Endothelial cell of umbilical vein (primary cell): ENCODE measurements around the gene SAE1. TPM values are rescaled to one million over a fixed set of nuclear protein-coding genes. Genes with fewer than 3 reads are reported as not detected.

Experiments used
- BruUV-seq: library from RNA; stranded (reverse); fragments of 400-500 nt; replicated peaks from 2 replicates; lab custom pipeline; 2021; lab: Mats Ljungman, UMichigan
- CTCF ChIA-PET: fragments of 300-600, 350-600 bp; sonication (Branson Sonifier 250); formaldehyde crosslinking; loops from one replicate; lab custom pipeline; 2021; ENCODE audit warnings: antibody characterized with exemption, inconsistent platforms; lab: Charles Lee
- POLR2A ChIA-PET: fragments of 300-600, 350-600 bp; sonication (Branson Sonifier 250); formaldehyde crosslinking; loops from one replicate; lab custom pipeline; 2021; ENCODE audit warnings: antibody characterized with exemption, inconsistent platforms; lab: Charles Lee
- DNase-seq: peaks from one replicate; pipeline ENCODE4 v3.0.0-alpha.2; 2011; ENCODE audit warnings: low read depth, low spot score
- FAIRE-seq: peaks from 2 replicates; lab custom pipeline; 2011; peaks lifted over from hg19 to GRCh38; lab: Jason Lieb, UNC
- H2AFZ ChIP-seq: 2 replicates; pipeline ENCODE4 v1.6.0; 2012; ENCODE audit warnings: low read depth, low read length, control low read depth, inconsistent platforms
- H3K27ac ChIP-seq: 2 replicates; pipeline ENCODE4 v1.5.1; 2011; ENCODE audit warnings: low read depth, mild to moderate bottlenecking, control low read depth, low read length, moderate library complexity; ENCODE audit not compliant: insufficient read depth
- H3K27me3 ChIP-seq, 2 experiments: 2 replicates each; pipeline versions ENCODE4 v1.6.0 to v1.6.1; 2011; ENCODE audit warnings: low read length in 2 of 2, mixed read lengths in 1 of 2; ENCODE audit not compliant: control insufficient read depth in 2 of 2, insufficient read depth in 2 of 2
- H3K36me3 ChIP-seq, 2 experiments: 2 replicates in 1 of 2; 3 replicates in 1 of 2; pipeline ENCODE4 v1.5.1; 2011; ENCODE audit warnings: low read length in 2 of 2, mild to moderate bottlenecking in 1 of 2, moderate library complexity in 1 of 2; ENCODE audit not compliant: control insufficient read depth in 2 of 2, insufficient read depth in 2 of 2; ENCODE audit errors: extremely low read depth in 1 of 2
- H3K4me1 ChIP-seq: 3 replicates; pipeline ENCODE4 v1.5.1; 2011; ENCODE audit warnings: mild to moderate bottlenecking, low read length; ENCODE audit not compliant: control insufficient read depth, insufficient read depth; ENCODE audit errors: extremely low read depth
- H3K4me2 ChIP-seq: 2 replicates; pipeline ENCODE4 v1.6.1; 2011; ENCODE audit warnings: low read length, control low read depth, mixed read lengths; ENCODE audit not compliant: insufficient read depth
- H3K4me3 ChIP-seq, 3 experiments: fragments of 200-600 bp in 1 of 3; sonication (generic), shearing (Covaris generic) in 1 of 3; replicated peaks in 1 of 3; 2 replicates each; pipeline ENCODE4 v1.5.1; 2011 to 2016; ENCODE audit warnings: control low read depth in 3 of 3, low read length in 3 of 3, mild to moderate bottlenecking in 2 of 3, inconsistent platforms in 1 of 3, low read depth in 1 of 3, moderate library complexity in 1 of 3; ENCODE audit not compliant: insufficient read depth in 1 of 3
- H3K79me2 ChIP-seq: 2 replicates; pipeline ENCODE4 v1.6.0; 2012; ENCODE audit warnings: low read length, inconsistent platforms; ENCODE audit not compliant: control insufficient read depth, insufficient read depth
- H3K9ac ChIP-seq: replicated peaks from 2 replicates; pipeline ENCODE3; 2011; ENCODE audit warnings: low read length, control low read depth; ENCODE audit not compliant: insufficient read depth; ENCODE audit errors: extremely low read depth
- H3K9me1 ChIP-seq: replicated peaks from 3 replicates; pipeline ENCODE4 v1.6.0; 2011; ENCODE audit warnings: mild to moderate bottlenecking, low read length; ENCODE audit not compliant: control insufficient read depth, insufficient read depth; ENCODE audit errors: extremely low read depth
- H3K9me3 ChIP-seq: replicated peaks from 2 replicates; pipeline ENCODE4 v1.5.1; 2012; ENCODE audit warnings: low read length, inconsistent platforms; ENCODE audit not compliant: control insufficient read depth, insufficient read depth
- H4K20me1 ChIP-seq: replicated peaks from 2 replicates; pipeline ENCODE3; 2011; ENCODE audit warnings: mild to moderate bottlenecking, low read length; ENCODE audit not compliant: control insufficient read depth, insufficient read depth; ENCODE audit errors: extremely low read depth
- EZH2 ChIP-seq: IDR thresholded peaks from 2 replicates; pipeline ENCODE4 v1.6.1; 2012; ENCODE audit warnings: borderline replicate concordance, low read depth, mild to moderate bottlenecking, moderate library complexity, low read length, inconsistent platforms; ENCODE audit not compliant: severe bottlenecking
- FOS ChIP-seq: IDR thresholded peaks from 2 replicates; pipeline ENCODE4 v1.6.1; 2011; ENCODE audit warnings: mild to moderate bottlenecking, low read length, moderate library complexity, borderline replicate concordance; ENCODE audit not compliant: insufficient read depth
- GATA2 ChIP-seq: IDR thresholded peaks from 2 replicates; pipeline ENCODE4 v1.7.0; 2011; ENCODE audit warnings: low read depth, mild to moderate bottlenecking, moderate library complexity, mixed read lengths, low read length; ENCODE audit not compliant: insufficient read length, insufficient read depth
- JUN ChIP-seq: IDR thresholded peaks from 2 replicates; pipeline ENCODE4 v1.6.1; 2011; ENCODE audit warnings: borderline replicate concordance, low read depth; ENCODE audit not compliant: insufficient read length, insufficient read depth
- MYC ChIP-seq: IDR thresholded peaks from one replicate; pipeline ENCODE4 v1.6.1; 2011; ENCODE audit warnings: mild to moderate bottlenecking, low read depth, low read length
- POLR2A ChIP-seq: IDR thresholded peaks from 2 replicates; pipeline ENCODE4 v1.6.1; 2012; ENCODE audit warnings: low read depth, mild to moderate bottlenecking, control low read depth, low read length
- POLR2AphosphoS5 ChIP-seq: IDR thresholded peaks from 2 replicates; pipeline ENCODE4 v1.6.1; 2012; ENCODE audit warnings: low read depth, mild to moderate bottlenecking, control low read depth, low read length, moderate library complexity; ENCODE audit not compliant: insufficient read depth
- dilution Hi-C: fragments of 300-500 bp; cut with MboI; formaldehyde crosslinking; loops from one replicate; pipeline ENCODE4 v1.15.0; 2019; ENCODE audit warnings: low sequenced_read_pairs; ENCODE audit not compliant: extremely low pct_ligation_motif_present
- intact Hi-C: fragments of 100-400 bp; cut with micrococcal nuclease; formaldehyde crosslinking; loops from one replicate; pipeline ENCODE4 v1.10.0; 2022
- polyA plus RNA-seq, 4 experiments: library from polyadenylated mRNA; depleted of rRNA in 3 of 4; stranded (reverse) in 3 of 4; unstranded in 1 of 4; fragments of >200 nt; gene quantifications; 2 replicates each; pipeline versions ENCODE4 v1.2.1 to v1.2.3, GENCODE V29; 2011 to 2012; ENCODE audit warnings: missing spikeins in 1 of 4
- total RNA-seq: library from RNA; stranded (reverse); gene quantifications from 2 replicates; pipeline ENCODE4 v1.2.3, GENCODE V29; 2021
- TF ChIP-seq, protein P1 (sequence below): IDR thresholded peaks from 2 replicates; pipeline ENCODE4 v1.6.1; 2011; ENCODE audit not compliant: insufficient read depth, insufficient read length

Gene SAE1
- total and polyA plus RNA-seq, 2 donors (not counting 3 experiments of a cell fraction or from before 2014, with no cell fraction given) = 165 to 219 TPM

DNA sequence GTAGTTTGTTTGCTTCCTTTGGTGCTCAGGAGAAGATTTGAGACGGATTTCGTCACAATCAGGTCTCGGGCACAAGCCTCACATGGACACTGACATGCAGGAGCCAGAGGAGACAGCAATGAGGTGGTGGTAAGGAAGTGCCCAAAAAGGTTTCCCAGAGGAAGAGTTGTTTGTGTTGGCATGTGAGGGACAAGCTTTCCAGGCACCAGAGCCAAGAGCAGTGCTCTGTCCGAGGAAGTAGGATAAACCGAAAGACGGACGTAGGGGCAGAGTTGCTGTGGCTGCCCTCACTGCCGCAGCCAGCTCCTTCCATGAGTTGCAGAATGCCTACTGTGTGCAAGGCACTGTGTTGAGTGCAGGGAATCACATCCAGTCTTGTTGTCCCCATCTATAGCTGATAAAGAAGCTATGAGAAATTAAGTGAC lies 27.7 kb downstream of the SAE1 start:
- TF ChIP-seq GATA2 = no peak
- no peak for TF ChIP-seq POLR2AphosphoS5
- TF ChIP-seq POLR2A = no peak
- no peak for TF ChIP-seq EZH2
- TF ChIP-seq, protein P1, sequence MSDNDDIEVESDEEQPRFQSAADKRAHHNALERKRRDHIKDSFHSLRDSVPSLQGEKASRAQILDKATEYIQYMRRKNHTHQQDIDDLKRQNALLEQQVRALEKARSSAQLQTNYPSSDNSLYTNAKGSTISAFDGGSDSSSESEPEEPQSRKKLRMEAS = no peak
- H3K9me3 ChIP-seq = no peaks in the 10 kb centered on the region
- dilution Hi-C loops = loop anchor here (10.0 kb wide), 1 partner anchor 56 kb away; no protein-coding TSS in a partner anchor
- FAIRE-seq (no peak), DNase-seq (peak; percentile 86)
- no peaks in the 10 kb centered on the region for H3K9me1 ChIP-seq
- H3K79me2 ChIP-seq = peaks cover 43% of the 10 kb centered on the region
- peak overlapping the region; percentile 69 for H3K4me2 ChIP-seq
- H3K36me3 ChIP-seq = peaks cover 4 to 22% of the 10 kb centered on the region in 2 experiments
- intact Hi-C loops = loop anchor here (5.0 kb wide), 1 partner anchor 34 kb away; no protein-coding TSS in a partner anchor
- BruUV-seq = no TSS peak
- no peaks in the 10 kb centered on the region for H4K20me1 ChIP-seq
- CTCF ChIA-PET = interaction anchor here (1.2 to 5.9 kb wide), 9 partner anchors 15 to 88 kb away, joined by 3 to 69 read pairs (median 5); no protein-coding TSS in a partner anchor
- peak overlapping the region; percentile 72 for H3K9ac ChIP-seq
- H3K4me1 ChIP-seq = peaks cover 32% of the 10 kb centered on the region
- no peak overlapping the region for H3K4me3 ChIP-seq
- POLR2A ChIA-PET = interaction anchor here (1.0 to 1.3 kb wide), 2 partner anchors 18 to 68 kb away, joined by 3 read pairs; no protein-coding TSS in a partner anchor
- no peak overlapping the region for H2AFZ ChIP-seq
- H3K27ac ChIP-seq = peak overlapping the region; percentile 95
- H3K27me3 ChIP-seq = no peaks in the 10 kb centered on the region

DNA sequence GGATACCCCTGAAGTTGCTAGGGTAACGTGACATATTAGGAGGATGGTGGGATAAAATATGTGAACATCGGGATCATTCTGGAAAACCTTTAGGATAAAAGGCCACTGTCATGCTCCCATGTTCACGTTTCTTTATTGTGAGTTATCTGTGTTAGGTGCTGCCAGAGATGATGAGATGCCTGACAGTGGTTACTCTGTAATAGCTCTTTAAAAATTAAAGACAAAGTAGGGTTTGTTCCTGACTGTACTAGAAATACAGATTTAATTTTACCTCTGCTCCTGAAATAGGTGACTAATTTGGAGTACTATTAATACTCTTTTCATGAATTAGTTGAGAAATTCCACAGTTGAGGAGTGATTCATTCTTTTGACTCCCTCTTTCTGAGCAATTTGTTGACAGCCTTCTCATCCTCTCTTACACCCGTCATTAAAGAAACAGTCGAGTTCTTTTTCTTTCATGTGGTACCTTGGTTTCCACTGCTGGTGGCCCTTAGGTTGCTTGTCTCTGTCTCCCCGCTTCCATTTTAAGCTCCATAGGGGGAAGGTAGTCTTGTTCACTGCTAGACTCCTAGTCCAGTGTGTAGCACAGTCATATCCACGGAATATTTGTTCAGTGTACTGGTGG lies 28.4 kb downstream of the SAE1 start:
- DNase-seq = peak; percentile 71
- intact Hi-C loops = loop anchor here (5.0 kb wide), 1 partner anchor 33 kb away; no protein-coding TSS in a partner anchor
- Histone ChIP-seq H3K36me3 (peaks cover 6 to 22% of the 10 kb centered on the region in 2 experiments), H3K4me2 (peak overlapping the region; percentile 69), H3K4me3 (no peak overlapping the region), H3K4me1 (peaks cover 32% of the 10 kb centered on the region), H3K9me1 (no peaks in the 10 kb centered on the region), H4K20me1 (no peaks in the 10 kb centered on the region), H3K27me3 (no peaks in the 10 kb centered on the region), H3K9ac (peak overlapping the region; percentile 72), H2AFZ (no peak overlapping the region), H3K9me3 (no peaks in the 10 kb centered on the region), H3K27ac (peak overlapping the region; percentile 95), H3K79me2 (peaks cover 42% of the 10 kb centered on the region)
- no TSS peak for BruUV-seq
- CTCF ChIA-PET = interaction anchor here (1.2 to 5.9 kb wide), 7 partner anchors 14 to 88 kb away, joined by 3 to 69 read pairs (median 7); no protein-coding TSS in a partner anchor
- TF ChIP-seq FOS (peak; percentile 48), MYC (no peak), JUN (peak; percentile 50)
- TF ChIP-seq, protein P1 = no peak
- dilution Hi-C loops = loop anchor here (10.0 kb wide), 1 partner anchor 56 kb away; no protein-coding TSS in a partner anchor
- POLR2A ChIA-PET = interaction anchor here (0.8 to 1.0 kb wide), 2 partner anchors 67 to 107 kb away, joined by 3 to 8 read pairs; no protein-coding TSS in a partner anchor
- FAIRE-seq = peak; percentile 59
